ENCODE data around the gene DOK6. TPM values are rescaled to one million over a fixed set of nuclear protein-coding genes. Genes with fewer than 3 reads are reported as not detected.

DOK6 gene
- total and polyA plus RNA-seq, 2 donors (not counting 1 experiment from before 2014, with no cell fraction given) = not detected

GRCh38 chr18:69736730-69737129, 336.0 kb downstream of the DOK6 start:
- H3K4me3 Mint-ChIP-seq = no peak overlapping the region
- H3K27me3 Mint-ChIP-seq = no peaks in the 10 kb centered on the region
- Histone ChIP-seq H3K36me3 (replicated peaks in 1 of 2; ENCODE audit: control extremely low read depth in 1 of 2, control insufficient read depth in 1 of 2, extremely low read depth in 1 of 2, insufficient read depth in 2 of 2, low read length in 1 of 2) (no peaks in the 10 kb centered on the region), H3K27me3 (replicated peaks in 1 of 4; ENCODE audit: control extremely low read depth in 1 of 4, control insufficient read depth in 3 of 4, insufficient read depth in 4 of 4, low read length in 3 of 4) (no peaks in the 10 kb centered on the region), H3K4me3 (ENCODE audit: control extremely low read depth in 1 of 5, extremely low read depth in 1 of 5, insufficient read depth in 1 of 5, low read depth in 2 of 5, low read length in 4 of 5) (no peak overlapping the region), H4K20me1 (ENCODE audit: control insufficient read depth, insufficient read depth, low read length, poor library complexity, severe bottlenecking) (no peaks in the 10 kb centered on the region), H3K9ac (ENCODE audit: low read length) (no peak overlapping the region), H3K4me2 (replicated peaks; ENCODE audit: low read depth, low read length, poor library complexity, severe bottlenecking) (no peak overlapping the region), H3K9me3 (ENCODE audit: control extremely low read depth in 1 of 3, control insufficient read depth in 2 of 3, insufficient read depth in 1 of 3, low read length in 2 of 3) (no peaks in the 10 kb centered on the region), H3K27ac (ENCODE audit: low read length in 2 of 2) (no peak overlapping the region), H3K79me2 (ENCODE audit: control insufficient read depth, insufficient read depth, low read length) (no peaks in the 10 kb centered on the region), H2AFZ (ENCODE audit: insufficient read depth, low read depth, low read length, poor library complexity, severe bottlenecking) (no peak overlapping the region), H3K4me1 (ENCODE audit: control insufficient read depth in 2 of 2, insufficient read depth in 2 of 2, low read length in 2 of 2) (no peaks in the 10 kb centered on the region)
- H3K27ac Mint-ChIP-seq = no peak overlapping the region
- ChIA-PET CTCF (no interaction called here), POLR2A (no interaction called here)
- TF ChIP-seq EZH2 (IDR thresholded peaks at IDR 0.05; ENCODE audit: borderline replicate concordance, insufficient read depth, low read depth, low read length, poor library complexity, severe bottlenecking) = no peak
- TF ChIP-seq CTCF (IDR thresholded peaks at IDR 0.05) = no peak
- H3K4me1 Mint-ChIP-seq = no peaks in the 10 kb centered on the region
- ATAC-seq (ENCODE audit: low read depth) = no peak
- H3K9me3 Mint-ChIP-seq (ENCODE audit: insufficient read depth) = no peaks in the 10 kb centered on the region
- intact Hi-C loops (cut with micrococcal nuclease) = no loop called here
- no peak for DNase-seq
- no CpG with 5 or more reads among the region's 2 CpGs for WGBS (ENCODE audit: insufficient coverage)

GRCh38 chr18:69737851-69738250, 337.2 kb downstream of the DOK6 start:
- no peaks in the 10 kb centered on the region for H3K4me1 Mint-ChIP-seq
- Histone ChIP-seq H3K36me3 (replicated peaks in 1 of 2; ENCODE audit: control extremely low read depth in 1 of 2, control insufficient read depth in 1 of 2, extremely low read depth in 1 of 2, insufficient read depth in 2 of 2, low read length in 1 of 2) (no peaks in the 10 kb centered on the region), H3K27ac (ENCODE audit: low read length in 2 of 2) (no peak overlapping the region), H2AFZ (ENCODE audit: insufficient read depth, low read depth, low read length, poor library complexity, severe bottlenecking) (no peak overlapping the region), H3K9ac (ENCODE audit: low read length) (no peak overlapping the region), H3K4me1 (ENCODE audit: control insufficient read depth in 2 of 2, insufficient read depth in 2 of 2, low read length in 2 of 2) (no peaks in the 10 kb centered on the region), H3K9me3 (ENCODE audit: control extremely low read depth in 1 of 3, control insufficient read depth in 2 of 3, insufficient read depth in 1 of 3, low read length in 2 of 3) (no peaks in the 10 kb centered on the region), H3K4me2 (replicated peaks; ENCODE audit: low read depth, low read length, poor library complexity, severe bottlenecking) (no peak overlapping the region), H3K27me3 (replicated peaks in 1 of 4; ENCODE audit: control extremely low read depth in 1 of 4, control insufficient read depth in 3 of 4, insufficient read depth in 4 of 4, low read length in 3 of 4) (no peaks in the 10 kb centered on the region), H3K79me2 (ENCODE audit: control insufficient read depth, insufficient read depth, low read length) (no peaks in the 10 kb centered on the region), H3K4me3 (ENCODE audit: control extremely low read depth in 1 of 5, extremely low read depth in 1 of 5, insufficient read depth in 1 of 5, low read depth in 2 of 5, low read length in 4 of 5) (no peak overlapping the region), H4K20me1 (ENCODE audit: control insufficient read depth, insufficient read depth, low read length, poor library complexity, severe bottlenecking) (no peaks in the 10 kb centered on the region)
- ChIA-PET POLR2A (no interaction called here), CTCF (no interaction called here)
- WGBS (ENCODE audit: insufficient coverage) = 100% methylated on average over 1 of the region's 3 CpGs
- no peak for DNase-seq
- no peaks in the 10 kb centered on the region for H3K9me3 Mint-ChIP-seq (ENCODE audit: insufficient read depth)
- TF ChIP-seq EZH2 (IDR thresholded peaks at IDR 0.05; ENCODE audit: borderline replicate concordance, insufficient read depth, low read depth, low read length, poor library complexity, severe bottlenecking) = no peak
- no peak for TF ChIP-seq CTCF (IDR thresholded peaks at IDR 0.05)
- intact Hi-C loops (cut with micrococcal nuclease) = no loop called here
- no peaks in the 10 kb centered on the region for H3K27me3 Mint-ChIP-seq
- H3K27ac Mint-ChIP-seq = no peak overlapping the region
- no peak for ATAC-seq (ENCODE audit: low read depth)
- no peak overlapping the region for H3K4me3 Mint-ChIP-seq

All from B cell (primary cell).